B cell (primary cell): Measurements from ENCODE around the gene SEZ6L. TPM values are rescaled to one million over a fixed set of nuclear protein-coding genes. Genes with fewer than 3 reads are reported as not detected.

Experiments used
- ATAC-seq: fragments of 200-7000 bp; cut with Tn5 transposase; one replicate; pipeline ENCODE4 v1.10.0; 2021; ENCODE audit warnings: low read depth, mild to moderate bottlenecking, moderate number of reproducible peaks, moderate library complexity
- CTCF ChIA-PET: fragments of 350-600 bp; sonication (Branson Sonifier 250); formaldehyde crosslinking; loops from one replicate; lab custom pipeline; 2021; ENCODE audit warnings: antibody characterized with exemption, inconsistent platforms; lab: Charles Lee
- POLR2A ChIA-PET: fragments of 350-600 bp; sonication (Branson Sonifier 250); formaldehyde crosslinking; loops from one replicate; lab custom pipeline; 2021; ENCODE audit warnings: antibody characterized with exemption; lab: Charles Lee
- DNase-seq: peaks from one replicate; pipeline ENCODE4 v3.0.0; 2013
- H2AFZ ChIP-seq: 2 replicates; pipeline ENCODE4 v1.6.1; 2012; ENCODE audit warnings: mild to moderate bottlenecking, low read depth, low read length; ENCODE audit not compliant: insufficient read depth, poor library complexity, severe bottlenecking
- H3K27ac ChIP-seq, 2 donors: 1 replicate in 1 of 2; 2 replicates in 1 of 2; pipeline ENCODE4 v1.5.1; 2012 to 2013; ENCODE audit warnings: low read length in 2 of 2, mild to moderate bottlenecking in 2 of 2, moderate library complexity in 1 of 2
- H3K27me3 ChIP-seq, 4 experiments: fragments of 200-600 bp in 1 of 4; sonication (generic) in 1 of 4; replicated peaks in 1 of 4; 1 replicate in 2 of 4; 2 replicates in 2 of 4; pipeline versions ENCODE4 v1.6.1 to v1.7.0; 2013 to 2016; ENCODE audit warnings: low read length in 3 of 4, mild to moderate bottlenecking in 2 of 4, mixed read lengths in 1 of 4, moderate library complexity in 1 of 4; ENCODE audit not compliant: insufficient read depth in 4 of 4, control insufficient read depth in 3 of 4; ENCODE audit errors: control extremely low read depth in 1 of 4
- H3K36me3 ChIP-seq, 2 experiments: replicated peaks in 1 of 2; 1 replicate in 1 of 2; 2 replicates in 1 of 2; pipeline versions ENCODE4 v1.6.1 to v1.7.1; 2013; ENCODE audit warnings: low read length in 1 of 2; ENCODE audit not compliant: insufficient read depth in 2 of 2, control insufficient read depth in 1 of 2; ENCODE audit errors: control extremely low read depth in 1 of 2, extremely low read depth in 1 of 2
- H3K4me1 ChIP-seq, 2 donors: fragments of 200-600 bp in 1 of 2; sonication (generic) in 1 of 2; 1 replicate in 1 of 2; 2 replicates in 1 of 2; pipeline versions ENCODE4 v1.5.1 to v1.6.1; 2013 to 2017; ENCODE audit warnings: low read length in 2 of 2; ENCODE audit not compliant: control insufficient read depth in 2 of 2, insufficient read depth in 2 of 2
- H3K4me2 ChIP-seq: replicated peaks from 2 replicates; pipeline ENCODE3; 2012; ENCODE audit warnings: mild to moderate bottlenecking, low read depth, low read length; ENCODE audit not compliant: poor library complexity, severe bottlenecking
- H3K4me3 ChIP-seq, 5 experiments: fragments of 200-600 bp in 1 of 5; sonication (generic) in 1 of 5; 1 replicate in 3 of 5; 2 replicates in 2 of 5; pipeline versions ENCODE4 v1.5.1 to v1.7.0; 2011 to 2016; ENCODE audit warnings: low read length in 4 of 5, mild to moderate bottlenecking in 4 of 5, low read depth in 2 of 5, control low read depth in 1 of 5, moderate library complexity in 1 of 5; ENCODE audit not compliant: insufficient read depth in 1 of 5; ENCODE audit errors: control extremely low read depth in 1 of 5, extremely low read depth in 1 of 5
- H3K79me2 ChIP-seq: fragments of 200-600 bp; sonication (generic); one replicate; pipeline ENCODE4 v1.6.0; 2016; ENCODE audit warnings: low read length; ENCODE audit not compliant: control insufficient read depth, insufficient read depth
- H3K9ac ChIP-seq: fragments of 200-600 bp; sonication (generic); 2 replicates; pipeline ENCODE4 v1.6.1; 2017; ENCODE audit warnings: mild to moderate bottlenecking, low read length, moderate library complexity
- H3K9me3 ChIP-seq, 3 donors: one replicate each; pipeline versions ENCODE4 v1.6.1 to v1.7.1; 2013; ENCODE audit warnings: low read length in 2 of 3; ENCODE audit not compliant: control insufficient read depth in 2 of 3, insufficient read depth in 1 of 3; ENCODE audit errors: control extremely low read depth in 1 of 3
- H4K20me1 ChIP-seq: 2 replicates; pipeline ENCODE4 v1.6.0; 2012; ENCODE audit warnings: mild to moderate bottlenecking, low read length; ENCODE audit not compliant: insufficient read depth, control insufficient read depth, poor library complexity, severe bottlenecking
- H3K27ac Mint-ChIP-seq: one replicate; pipeline ENCODE4 v1.8.0; 2021; ENCODE audit warnings: mixed read lengths
- H3K27me3 Mint-ChIP-seq: one replicate; pipeline ENCODE4 v1.8.0; 2021; ENCODE audit warnings: mixed read lengths
- H3K4me1 Mint-ChIP-seq: one replicate; pipeline ENCODE4 v1.8.0; 2021; ENCODE audit warnings: mixed read lengths
- H3K4me3 Mint-ChIP-seq: one replicate; pipeline ENCODE4 v1.8.0; 2021; ENCODE audit warnings: mixed read lengths
- H3K9me3 Mint-ChIP-seq: one replicate; pipeline ENCODE4 v1.8.0; 2022; ENCODE audit warnings: mixed read lengths; ENCODE audit not compliant: insufficient read depth
- EZH2 ChIP-seq: IDR thresholded peaks from 2 replicates; pipeline ENCODE4 v1.6.1; 2012; ENCODE audit warnings: borderline replicate concordance, low read depth, mild to moderate bottlenecking, moderate library complexity, low read length; ENCODE audit not compliant: insufficient read depth, poor library complexity, severe bottlenecking
- WGBS: methylation state at CpG from one replicate; pipeline ENCODE4 v1.1.5; 2013; ENCODE audit warnings: missing lambda C conversion rate; ENCODE audit not compliant: insufficient coverage; 5-methylcytosine and 5-hydroxymethylcytosine counted together
- intact Hi-C: fragments of 100-400 bp; cut with micrococcal nuclease; formaldehyde crosslinking; loops from one replicate; pipeline ENCODE4 v1.10.0; 2022
- polyA plus RNA-seq: library from polyadenylated mRNA; depleted of rRNA; stranded (reverse); fragments of >200 nt; gene quantifications from 2 replicates; pipeline ENCODE4 v1.2.3, GENCODE V29; 2012
- total RNA-seq, 2 donors: library from RNA; stranded (reverse); fragments of 120-200 nt in 1 of 2; gene quantifications; 1 replicate in 1 of 2; 2 replicates in 1 of 2; pipeline versions ENCODE4 v1.2.3 to v1.2.4, GENCODE V29; 2013 to 2022
- TF ChIP-seq, protein P1 (sequence below): fragments of 200-600 bp; IDR thresholded peaks from one replicate; pipeline ENCODE4 v1.8.0; 2022; ENCODE audit warnings: antibody characterized with exemption, mild to moderate bottlenecking

The SEZ6L gene
- total and polyA plus RNA-seq, 2 donors (not counting 1 experiment from before 2014, with no cell fraction given), result 0.04 TPM; not detected in 1

DNA sequence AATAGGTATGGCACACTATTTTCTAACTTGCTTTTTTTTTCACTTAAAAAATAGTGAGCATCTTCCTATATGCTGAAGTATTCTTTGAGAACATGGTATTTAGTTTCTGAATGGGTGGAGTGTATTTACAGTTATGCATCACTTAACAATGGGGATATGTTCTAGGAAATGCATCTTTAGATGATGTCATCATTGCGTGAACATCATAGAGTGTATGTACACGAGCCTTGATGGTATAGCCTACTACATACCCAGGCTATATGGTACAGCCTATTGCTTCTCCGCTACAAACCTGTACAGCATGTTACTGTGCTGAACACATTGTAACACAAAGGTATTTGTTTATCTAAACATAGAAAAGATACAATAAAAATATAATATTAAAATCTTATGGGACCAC is 135.5 kb downstream of the SEZ6L start:
- Histone ChIP-seq H3K4me2 (no peak overlapping the region), H2AFZ (no peak overlapping the region), H4K20me1 (no peaks in the 10 kb centered on the region), H3K79me2 (no peaks in the 10 kb centered on the region), H3K4me3 (no peak overlapping the region), H3K27ac (no peak overlapping the region), H3K36me3 (no peaks in the 10 kb centered on the region), H3K4me1 (no peaks in the 10 kb centered on the region), H3K9ac (no peak overlapping the region), H3K27me3 (peaks cover 0 to 23% (median 15%) of the 10 kb centered on the region in 4 experiments), H3K9me3 (no peaks in the 10 kb centered on the region)
- WGBS, result no CpG with 5 or more reads among the region's 3 CpGs
- DNase-seq (no peak), ATAC-seq (no peak)
- H3K27ac Mint-ChIP-seq, result no peak overlapping the region
- H3K4me1 Mint-ChIP-seq, result no peaks in the 10 kb centered on the region
- no peak overlapping the region for H3K4me3 Mint-ChIP-seq
- POLR2A ChIA-PET, result no interaction called here
- peaks cover 43% of the 10 kb centered on the region for H3K27me3 Mint-ChIP-seq
- TF ChIP-seq, protein P1, sequence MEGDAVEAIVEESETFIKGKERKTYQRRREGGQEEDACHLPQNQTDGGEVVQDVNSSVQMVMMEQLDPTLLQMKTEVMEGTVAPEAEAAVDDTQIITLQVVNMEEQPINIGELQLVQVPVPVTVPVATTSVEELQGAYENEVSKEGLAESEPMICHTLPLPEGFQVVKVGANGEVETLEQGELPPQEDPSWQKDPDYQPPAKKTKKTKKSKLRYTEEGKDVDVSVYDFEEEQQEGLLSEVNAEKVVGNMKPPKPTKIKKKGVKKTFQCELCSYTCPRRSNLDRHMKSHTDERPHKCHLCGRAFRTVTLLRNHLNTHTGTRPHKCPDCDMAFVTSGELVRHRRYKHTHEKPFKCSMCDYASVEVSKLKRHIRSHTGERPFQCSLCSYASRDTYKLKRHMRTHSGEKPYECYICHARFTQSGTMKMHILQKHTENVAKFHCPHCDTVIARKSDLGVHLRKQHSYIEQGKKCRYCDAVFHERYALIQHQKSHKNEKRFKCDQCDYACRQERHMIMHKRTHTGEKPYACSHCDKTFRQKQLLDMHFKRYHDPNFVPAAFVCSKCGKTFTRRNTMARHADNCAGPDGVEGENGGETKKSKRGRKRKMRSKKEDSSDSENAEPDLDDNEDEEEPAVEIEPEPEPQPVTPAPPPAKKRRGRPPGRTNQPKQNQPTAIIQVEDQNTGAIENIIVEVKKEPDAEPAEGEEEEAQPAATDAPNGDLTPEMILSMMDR, result no peak
- no peak for TF ChIP-seq EZH2
- no peaks in the 10 kb centered on the region for H3K9me3 Mint-ChIP-seq
- CTCF ChIA-PET, result no interaction called here
- intact Hi-C loops, result no loop called here

DNA sequence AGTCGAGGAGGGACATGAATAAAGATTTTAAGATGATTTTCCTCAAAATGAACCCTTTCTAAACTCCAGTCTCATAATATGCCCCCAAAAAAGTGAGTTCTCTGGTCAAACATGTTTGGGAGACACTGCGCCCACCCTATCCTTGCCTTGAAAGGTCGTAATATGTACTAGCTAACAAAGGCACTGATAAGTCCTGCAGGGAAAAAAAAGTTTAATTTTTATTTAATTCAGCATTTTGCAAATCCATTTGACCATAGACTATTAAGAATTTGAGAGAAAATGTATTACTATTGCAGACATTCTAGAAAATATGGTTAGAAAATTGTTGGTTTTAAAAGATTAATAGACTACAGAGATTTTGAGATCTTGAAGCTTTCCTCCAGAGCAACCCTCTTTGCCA is 139.2 kb downstream of the SEZ6L start:
- POLR2A ChIA-PET, result no interaction called here
- no peak overlapping the region for H3K27ac ChIP-seq
- no peak overlapping the region for H3K4me3 ChIP-seq
- Mint-ChIP-seq H3K27me3 (peaks cover 45% of the 10 kb centered on the region), H3K9me3 (no peaks in the 10 kb centered on the region), H3K4me3 (no peak overlapping the region), H3K27ac (no peak overlapping the region), H3K4me1 (no peaks in the 10 kb centered on the region)
- H3K9me3 ChIP-seq, result no peaks in the 10 kb centered on the region
- no peak for DNase-seq
- H3K4me2 ChIP-seq, result no peak overlapping the region
- H2AFZ ChIP-seq, result no peak overlapping the region
- intact Hi-C loops, result no loop called here
- H3K36me3 ChIP-seq, result no peaks in the 10 kb centered on the region
- no peak for ATAC-seq
- CTCF ChIA-PET, result no interaction called here
- WGBS, result 100% methylated on average over 1 of the region's 3 CpGs
- H3K4me1 ChIP-seq, result no peaks in the 10 kb centered on the region
- H3K27me3 ChIP-seq, result peaks cover 0 to 14% (median 8%) of the 10 kb centered on the region in 4 experiments
- no peak overlapping the region for H3K9ac ChIP-seq
- H3K79me2 ChIP-seq, result no peaks in the 10 kb centered on the region
- H4K20me1 ChIP-seq, result no peaks in the 10 kb centered on the region
- TF ChIP-seq EZH2, result no peak
- TF ChIP-seq, protein P1, result no peak
